Measurements from ENCODE around the gene ZNF688.
A peak's percentile ranks its signal among the peaks of the same experiment; 100 is the strongest.
"Not testable (repeated sequence)": the region's sequence is repeated elsewhere in the genome, so short reads cannot be mapped to it uniquely, and the experiment has no call there.

Gene ZNF688

DNA sequence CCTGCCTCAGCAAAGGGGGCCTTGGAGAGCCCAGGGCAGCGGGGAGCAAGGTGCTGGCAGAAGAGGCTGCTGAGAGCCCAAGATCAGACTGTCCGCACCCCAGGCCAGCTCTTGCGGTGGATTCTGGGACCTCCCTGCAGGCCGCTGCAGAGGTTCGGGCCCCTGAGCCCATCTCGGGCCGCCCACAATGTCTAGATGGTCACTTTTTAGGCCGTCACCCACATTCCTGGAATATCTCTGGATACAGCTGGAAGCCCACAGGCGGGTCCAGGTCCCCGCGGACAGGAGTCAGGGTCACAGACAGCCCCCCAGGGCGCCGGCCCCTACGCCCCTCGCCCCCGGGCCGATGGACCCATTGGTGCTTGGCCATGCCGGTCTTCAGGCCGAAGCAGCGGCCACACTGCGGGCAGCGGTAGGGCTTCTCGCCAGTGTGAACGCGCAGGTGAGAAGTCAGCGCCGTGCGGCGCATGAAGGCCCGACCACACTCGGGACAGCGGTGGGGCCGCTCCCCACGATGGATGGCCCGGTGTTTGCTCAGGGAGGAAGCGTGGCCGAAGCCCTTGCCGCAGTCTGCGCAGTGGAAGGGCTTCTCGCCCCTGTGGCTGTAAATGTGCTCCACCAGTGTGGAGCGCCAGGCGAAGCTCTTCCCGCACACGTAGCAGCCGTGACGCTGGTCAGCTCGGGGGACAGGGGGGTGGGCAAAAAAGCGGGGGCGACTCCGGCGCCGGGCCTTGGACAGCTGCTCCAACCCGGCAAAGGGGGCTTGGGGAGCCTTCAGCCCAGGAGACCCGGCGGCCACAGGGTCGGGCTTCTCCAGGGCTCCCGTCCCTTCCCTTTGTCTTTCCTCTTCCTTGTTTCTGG lies 39.0 kb downstream of the ZNF688 start:
- no peak for DNase-seq

DNA sequence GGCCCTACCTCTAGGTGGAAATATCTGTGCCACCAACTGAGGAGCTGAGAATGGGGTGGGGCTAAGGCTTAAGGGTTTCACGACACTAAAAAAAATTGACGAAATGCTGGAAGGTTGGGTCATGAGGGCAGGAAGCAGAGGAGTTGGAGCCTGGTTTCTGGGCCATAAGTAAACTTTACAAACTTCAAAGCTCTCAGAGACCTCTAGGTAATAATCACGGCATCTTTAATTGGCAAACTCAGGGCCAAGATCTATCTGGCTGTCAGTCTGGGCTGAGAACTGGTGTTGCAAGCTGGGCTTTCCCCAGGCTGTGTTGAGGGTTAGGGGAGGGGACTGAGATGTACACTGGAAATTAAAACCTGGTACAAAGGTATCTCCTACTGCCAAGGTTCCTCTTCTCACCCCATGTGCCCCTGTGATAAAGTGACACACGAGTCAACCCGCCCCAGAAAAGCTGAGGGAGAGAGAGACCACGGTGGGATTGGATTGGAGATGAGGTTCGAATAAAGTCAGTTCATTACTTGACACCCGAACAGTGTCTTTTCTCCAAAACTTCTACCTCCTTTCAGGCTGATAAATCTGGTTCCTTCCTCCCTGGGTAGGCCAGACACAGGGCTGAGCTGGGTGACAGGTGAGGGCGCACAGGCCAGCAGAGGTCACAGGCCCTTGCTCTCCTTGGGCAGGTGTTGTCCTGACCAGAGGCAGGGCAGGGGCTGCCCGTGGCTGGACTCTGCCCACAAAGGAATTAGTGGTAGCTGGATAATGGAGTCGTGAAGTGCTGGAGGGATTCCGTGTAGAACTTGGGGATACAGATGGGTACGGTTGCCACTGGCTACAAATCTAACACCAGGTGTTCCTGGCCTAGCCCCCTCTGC lies 41.1 kb downstream of the ZNF688 start:
- DNase-seq: no peak

DNA sequence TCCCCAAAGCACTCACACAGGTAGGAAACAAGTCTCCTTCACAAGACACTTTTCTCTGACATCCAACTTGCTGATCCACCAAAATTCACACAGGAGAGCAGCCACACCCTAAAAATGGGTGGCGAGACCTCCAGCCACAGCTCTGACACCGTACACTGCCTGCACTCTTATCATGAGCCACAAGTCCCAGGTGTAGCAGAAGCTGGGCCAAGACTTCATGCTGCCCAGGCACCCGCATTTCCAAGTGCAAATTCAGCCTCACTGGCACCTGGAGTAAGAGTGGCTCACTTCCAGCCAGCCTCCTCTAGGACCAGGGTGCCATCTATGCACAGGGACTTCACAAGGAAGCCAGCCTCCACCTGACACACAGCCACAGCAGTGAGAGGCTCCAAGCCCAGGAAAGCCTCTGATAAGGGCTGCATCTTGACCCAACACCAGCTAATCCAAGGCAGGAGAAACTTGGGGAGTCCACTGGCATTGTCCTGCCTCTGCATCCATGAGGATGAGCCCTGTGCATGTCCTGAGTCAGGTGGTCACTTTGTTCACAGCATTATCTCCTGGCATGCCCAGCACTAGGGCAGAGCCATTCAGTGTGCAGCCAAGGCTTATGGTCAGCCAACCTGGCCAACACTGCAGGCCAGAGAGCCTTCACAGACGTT lies 42.6 kb downstream of the ZNF688 start:
- DNase-seq: no peak

DNA sequence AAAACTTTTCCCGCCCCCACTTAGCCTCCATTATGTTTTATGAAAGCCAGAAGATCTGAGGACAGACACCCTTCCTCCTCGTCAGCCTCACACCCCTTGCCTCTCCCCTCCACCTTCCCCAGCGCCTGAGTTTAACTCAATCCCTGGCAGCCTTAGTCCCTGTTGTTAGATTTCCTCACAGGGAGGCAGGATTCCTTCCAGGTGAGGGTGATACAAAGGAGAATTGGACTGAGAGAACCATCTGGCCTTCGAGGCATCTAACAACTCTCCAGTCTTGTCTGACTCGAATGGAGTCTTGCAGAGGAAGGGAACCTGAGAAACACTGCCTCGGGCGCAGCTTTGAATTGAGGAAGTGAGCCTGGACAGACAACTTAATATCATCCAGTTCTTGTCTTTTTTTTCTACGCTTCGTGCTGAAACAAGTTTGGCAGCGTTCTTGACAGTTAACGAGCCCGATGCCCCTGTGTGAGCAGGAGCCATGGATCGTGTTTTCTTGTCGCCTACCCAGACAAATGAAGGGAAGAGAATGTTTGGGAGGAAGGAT lies 43.8 kb downstream of the ZNF688 start:
- no peak for DNase-seq

DNA sequence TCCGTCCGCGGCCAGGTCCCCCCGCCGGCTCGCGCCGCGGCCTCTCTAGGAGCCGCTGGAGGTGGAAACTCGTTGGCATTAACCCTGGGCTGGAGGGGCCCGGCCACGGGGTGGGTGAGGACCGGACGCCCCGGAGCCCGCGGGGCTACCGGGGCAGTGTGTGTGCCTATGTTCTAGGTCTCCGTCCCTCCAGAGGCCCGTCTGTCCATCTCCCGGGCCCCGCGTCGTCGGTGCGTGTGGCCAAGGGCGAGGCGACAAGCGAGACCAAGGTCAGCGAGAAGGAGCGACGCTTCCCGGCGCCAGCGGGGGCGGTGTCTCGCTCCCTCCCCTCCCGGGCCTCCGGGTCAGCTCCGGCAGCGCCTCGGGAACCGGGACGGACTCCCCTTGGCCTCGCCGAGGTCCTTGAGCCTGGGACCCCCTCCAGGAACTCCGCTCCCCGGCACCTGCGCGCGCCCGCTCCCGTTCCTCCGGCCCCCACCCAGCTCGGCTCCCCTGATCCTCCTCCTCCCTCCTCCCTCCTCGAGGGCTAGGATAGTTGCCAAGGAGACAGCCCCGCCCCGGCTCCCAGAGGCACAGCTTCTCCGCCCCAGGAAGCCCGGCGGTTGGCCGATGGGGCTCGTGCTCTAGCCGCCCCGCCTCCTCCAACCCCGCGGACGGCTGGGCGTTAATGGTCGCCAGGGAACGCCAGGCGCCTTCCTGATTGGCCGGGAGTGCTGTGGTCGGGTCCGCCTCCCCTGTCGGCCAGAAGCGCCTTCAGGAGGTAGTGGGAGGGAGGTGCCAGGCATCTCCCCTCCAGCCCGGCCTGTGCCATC lies 44.5 kb downstream of the ZNF688 start:
- peak; percentile 88 to 92 for DNase-seq

DNA sequence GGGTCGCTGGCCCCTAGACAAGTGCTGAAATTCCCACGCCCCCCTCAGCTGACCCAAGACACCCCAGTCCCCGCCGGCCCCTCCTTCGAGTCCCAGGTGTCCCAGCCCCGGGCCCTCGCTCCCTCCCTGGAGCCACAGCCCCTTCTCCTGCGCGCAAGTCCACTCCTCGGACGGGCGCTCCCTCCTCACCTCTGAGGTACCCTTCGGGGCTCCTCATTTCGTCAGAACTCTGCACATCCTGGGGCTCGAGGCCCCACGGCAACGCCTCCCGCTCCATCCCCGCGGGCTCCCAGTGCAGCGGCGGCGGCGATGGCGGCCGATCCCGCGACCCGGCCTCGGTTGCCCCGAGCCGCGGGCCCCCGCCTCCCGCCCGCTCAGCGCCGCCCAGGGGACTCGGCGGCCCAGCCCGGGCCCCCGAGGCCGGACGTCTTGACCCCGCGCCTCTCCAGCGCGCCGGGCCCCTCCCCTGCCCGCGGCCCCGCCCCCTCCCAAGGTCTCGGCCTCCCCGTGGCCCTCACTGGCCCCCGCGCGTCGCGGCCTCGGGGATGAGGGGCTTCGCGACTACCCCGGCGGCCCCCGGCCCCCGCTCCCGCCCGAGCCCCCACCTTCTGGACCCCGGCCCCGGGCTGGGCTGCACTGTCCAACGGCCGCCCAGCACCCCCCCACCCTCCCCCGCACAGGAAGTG lies 45.2 kb downstream of the ZNF688 start, which contains the start of gene ZNF768:
ZNF768 (minus strand) TSS at position 430 of the 686 bp plus-strand sequence; CDS start at position 277, 153 bp downstream.
- DNase-seq: no peak

DNA sequence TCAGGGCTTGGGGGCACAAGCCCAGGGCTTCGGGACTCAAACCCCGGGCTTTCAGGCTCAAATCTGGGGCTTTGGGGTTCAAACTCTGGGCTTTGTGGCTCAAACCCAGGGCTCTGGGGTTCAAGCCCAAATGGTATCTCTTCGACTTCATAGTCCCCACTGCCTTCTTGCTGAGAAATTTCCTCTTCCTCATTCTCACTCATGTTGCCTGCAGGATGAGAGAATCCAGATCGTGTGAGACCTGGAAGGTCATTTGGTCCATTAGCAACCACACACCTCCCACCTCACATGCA lies 45.7 kb downstream of the ZNF688 start:
- DNase-seq: no peak

DNA sequence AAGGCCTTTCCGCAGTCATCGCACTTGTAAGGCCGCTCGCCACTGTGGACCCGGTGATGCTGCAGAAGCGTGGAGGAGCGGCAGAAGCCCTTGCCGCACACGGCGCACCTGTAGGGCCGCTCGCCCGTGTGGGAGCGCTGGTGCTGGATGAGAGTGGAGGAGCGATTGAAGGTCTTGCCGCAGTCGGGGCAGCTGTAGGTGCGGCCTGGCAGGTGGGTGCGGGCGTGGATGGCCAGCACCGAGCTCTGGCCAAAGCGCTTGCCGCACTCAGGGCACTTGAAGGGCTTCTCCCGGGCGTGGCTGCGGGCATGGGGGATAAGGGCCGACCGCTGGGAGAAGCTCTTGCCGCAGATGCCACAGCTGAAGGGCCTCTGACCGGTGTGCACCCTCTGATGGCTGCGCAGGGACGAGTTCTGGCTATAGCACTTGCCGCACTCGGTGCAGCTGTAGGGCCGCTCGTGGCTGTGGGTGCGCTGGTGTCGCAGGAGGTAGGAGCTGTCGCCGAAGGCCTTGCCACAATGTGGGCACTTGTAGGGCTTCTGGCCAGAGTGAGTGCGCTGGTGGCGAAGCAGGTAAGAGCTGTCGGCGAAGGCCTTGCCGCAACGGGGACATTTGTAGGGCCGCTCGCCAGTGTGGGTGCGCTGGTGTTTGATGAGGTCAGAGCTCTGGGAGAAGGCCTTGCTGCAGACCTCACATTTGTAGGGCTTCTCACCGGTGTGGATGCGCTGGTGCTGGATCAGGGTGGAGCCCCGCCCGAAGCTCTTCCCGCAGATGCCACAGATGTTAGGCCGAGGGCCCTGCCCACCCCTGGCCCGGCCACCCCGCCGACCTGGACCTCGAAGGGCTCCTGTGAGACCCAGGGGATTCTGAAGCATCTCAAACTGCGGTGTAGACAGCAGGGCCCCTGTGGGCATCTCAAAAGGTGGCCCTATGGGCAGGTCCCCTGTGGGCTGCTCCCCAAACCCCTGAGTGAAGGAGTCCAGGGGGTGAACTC lies 46.6 kb downstream of the ZNF688 start:
- DNase-seq: no peak

DNA sequence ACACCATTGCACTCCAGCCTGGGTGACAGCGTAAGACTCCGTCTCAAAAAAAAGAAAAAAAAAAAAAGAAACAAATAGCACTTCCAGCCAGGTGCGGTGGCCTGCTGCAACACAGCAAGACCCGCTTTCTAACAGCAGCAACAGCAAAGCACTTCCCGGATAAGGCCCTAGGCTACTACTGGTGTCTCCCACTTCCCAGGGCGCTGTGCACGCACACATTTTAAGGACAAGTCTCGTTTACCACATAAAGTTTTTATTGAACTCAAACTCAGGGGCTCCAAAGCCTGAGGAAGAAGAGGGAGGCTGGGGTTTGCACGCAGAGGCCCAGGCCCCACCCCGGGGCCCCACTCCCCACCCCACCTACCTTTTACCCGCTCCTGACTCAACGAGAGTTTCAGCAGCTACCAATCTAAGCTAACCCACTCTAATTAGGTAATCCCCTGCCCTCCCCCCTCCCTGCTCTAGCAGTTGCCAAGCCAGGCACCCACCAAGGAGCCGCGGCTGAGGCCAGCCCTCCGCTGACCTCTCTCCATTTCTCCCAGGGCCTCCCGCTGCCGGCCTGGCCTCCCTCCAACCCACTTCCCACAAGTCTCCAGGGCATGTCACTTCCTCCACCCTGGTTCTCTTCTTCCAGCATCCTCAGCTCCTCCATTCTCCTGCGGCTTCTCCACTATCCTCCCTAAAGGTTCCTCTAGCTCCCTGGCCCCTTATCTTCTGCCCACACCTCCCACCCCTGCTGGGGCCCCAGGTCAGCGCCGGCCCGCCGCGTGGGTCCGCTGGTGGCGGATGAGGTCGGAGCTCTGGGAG lies 47.5 kb downstream of the ZNF688 start:
- DNase-seq: no peak

DNA sequence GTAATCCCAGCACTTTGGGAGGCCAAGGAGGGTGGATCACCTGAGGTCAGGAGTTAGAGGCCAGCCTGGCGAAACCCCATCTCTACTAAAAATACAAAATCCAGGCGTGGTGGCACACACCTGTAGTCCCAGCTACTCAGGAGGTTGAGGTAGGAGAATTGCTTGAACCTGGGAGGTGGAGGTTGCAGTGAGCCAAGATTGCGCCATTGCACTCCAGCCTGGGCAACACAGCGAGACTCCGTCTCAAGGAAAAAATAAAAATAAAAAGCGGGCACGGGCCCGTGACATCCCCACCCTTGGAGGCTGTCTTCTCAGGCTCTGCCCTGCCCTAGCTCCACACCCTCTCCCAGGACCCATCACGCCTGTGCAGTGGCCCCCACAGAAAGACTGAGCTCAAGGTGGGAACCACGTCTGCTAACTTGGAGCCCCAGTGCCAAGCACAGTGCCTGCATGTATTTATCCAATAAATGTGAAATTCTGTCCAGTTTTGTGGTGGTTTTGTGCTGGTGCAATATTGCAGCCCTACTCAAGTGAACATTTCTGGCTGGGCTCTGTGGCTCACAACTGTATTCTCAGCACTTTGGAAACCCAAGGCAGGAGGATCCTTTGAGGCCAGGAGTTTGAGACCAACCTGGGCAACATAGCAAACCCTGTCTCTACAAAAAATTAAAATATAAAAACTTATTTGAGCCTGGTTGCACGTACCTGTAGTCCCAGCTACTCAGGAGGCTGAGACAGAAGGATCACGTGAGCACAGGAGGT lies 48.6 kb downstream of the ZNF688 start:
- DNase-seq: not testable (repeated sequence)

DNA sequence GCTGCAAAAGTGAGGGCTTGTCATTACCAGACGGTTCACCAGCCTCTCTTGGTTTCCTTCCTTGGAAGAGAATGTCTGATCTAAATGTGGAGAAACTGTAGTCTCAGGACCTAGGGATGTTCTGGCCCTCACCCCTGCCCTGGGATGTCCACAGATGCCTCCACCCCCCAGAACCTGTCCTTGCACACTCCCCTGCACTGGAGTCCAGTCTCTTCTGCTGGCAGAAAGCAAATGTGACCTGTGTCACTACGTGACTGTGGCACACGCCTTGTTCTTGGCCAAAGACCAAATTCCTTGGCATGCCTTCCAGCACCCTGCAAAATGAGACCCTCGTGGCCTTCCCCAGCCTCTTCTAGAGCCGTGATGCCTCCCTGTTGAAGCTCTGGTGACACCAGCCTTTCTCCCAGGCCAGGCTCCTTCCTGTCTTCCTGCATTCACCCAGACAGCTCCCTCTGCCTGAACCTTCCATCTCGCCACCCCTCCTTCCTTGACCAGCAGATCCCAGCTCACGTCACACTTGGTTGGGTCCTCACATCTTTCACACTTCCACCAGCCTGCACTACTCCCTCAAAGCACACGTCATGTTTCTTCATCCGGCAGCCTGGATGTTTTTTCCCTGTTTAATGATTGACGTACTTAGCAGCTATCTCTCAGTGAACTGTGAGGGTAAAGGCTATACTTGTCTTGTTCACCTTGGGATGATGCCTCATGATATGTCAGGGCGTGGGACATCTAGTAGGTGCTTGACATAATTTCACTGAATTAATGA lies 49.5 kb downstream of the ZNF688 start:
- no peak for DNase-seq

DNA sequence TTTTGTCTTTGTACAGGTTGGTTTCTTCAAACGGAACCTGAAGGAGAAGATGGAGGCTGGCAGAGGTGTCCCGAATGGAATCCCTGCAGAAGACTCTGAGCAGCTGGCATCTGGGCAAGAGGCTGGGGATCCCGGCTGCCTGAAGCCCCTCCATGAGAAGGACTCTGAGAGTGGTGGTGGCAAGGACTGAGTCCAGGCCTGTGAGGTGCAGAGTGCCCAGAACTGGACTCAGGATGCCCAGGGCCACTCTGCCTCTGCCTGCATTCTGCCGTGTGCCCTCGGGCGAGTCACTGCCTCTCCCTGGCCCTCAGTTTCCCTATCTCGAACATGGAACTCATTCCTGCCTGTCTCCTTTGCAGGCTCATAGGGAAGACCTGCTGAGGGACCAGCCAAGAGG lies 50.0 kb downstream of the ZNF688 start:
- DNase-seq: no peak

Data from NCI-H187 (cell line).